B cell (primary cell): ENCODE measurements around the gene CEP85. TPM values are rescaled to one million over a fixed set of nuclear protein-coding genes. Genes with fewer than 3 reads are reported as not detected.

ENCODE experiments used
- ATAC-seq: fragments of 200-7000 bp; cut with Tn5 transposase; one replicate; pipeline ENCODE4 v1.10.0; 2021; ENCODE audit warnings: low read depth, mild to moderate bottlenecking, moderate number of reproducible peaks, moderate library complexity
- CTCF ChIA-PET: fragments of 350-600 bp; sonication (Branson Sonifier 250); formaldehyde crosslinking; loops from one replicate; lab custom pipeline; 2021; ENCODE audit warnings: antibody characterized with exemption, inconsistent platforms; lab: Charles Lee
- POLR2A ChIA-PET: fragments of 350-600 bp; sonication (Branson Sonifier 250); formaldehyde crosslinking; loops from one replicate; lab custom pipeline; 2021; ENCODE audit warnings: antibody characterized with exemption; lab: Charles Lee
- DNase-seq: peaks from one replicate; pipeline ENCODE4 v3.0.0; 2013
- H2AFZ ChIP-seq: 2 replicates; pipeline ENCODE4 v1.6.1; 2012; ENCODE audit warnings: mild to moderate bottlenecking, low read depth, low read length; ENCODE audit not compliant: insufficient read depth, poor library complexity, severe bottlenecking
- H3K27ac ChIP-seq, 2 donors: 1 replicate in 1 of 2; 2 replicates in 1 of 2; pipeline ENCODE4 v1.5.1; 2012 to 2013; ENCODE audit warnings: low read length in 2 of 2, mild to moderate bottlenecking in 2 of 2, moderate library complexity in 1 of 2
- H3K27me3 ChIP-seq, 4 experiments: fragments of 200-600 bp in 1 of 4; sonication (generic) in 1 of 4; replicated peaks in 1 of 4; 1 replicate in 2 of 4; 2 replicates in 2 of 4; pipeline versions ENCODE4 v1.6.1 to v1.7.0; 2013 to 2016; ENCODE audit warnings: low read length in 3 of 4, mild to moderate bottlenecking in 2 of 4, mixed read lengths in 1 of 4, moderate library complexity in 1 of 4; ENCODE audit not compliant: insufficient read depth in 4 of 4, control insufficient read depth in 3 of 4; ENCODE audit errors: control extremely low read depth in 1 of 4
- H3K36me3 ChIP-seq, 2 experiments: replicated peaks in 1 of 2; 1 replicate in 1 of 2; 2 replicates in 1 of 2; pipeline versions ENCODE4 v1.6.1 to v1.7.1; 2013; ENCODE audit warnings: low read length in 1 of 2; ENCODE audit not compliant: insufficient read depth in 2 of 2, control insufficient read depth in 1 of 2; ENCODE audit errors: control extremely low read depth in 1 of 2, extremely low read depth in 1 of 2
- H3K4me1 ChIP-seq, 2 donors: fragments of 200-600 bp in 1 of 2; sonication (generic) in 1 of 2; 1 replicate in 1 of 2; 2 replicates in 1 of 2; pipeline versions ENCODE4 v1.5.1 to v1.6.1; 2013 to 2017; ENCODE audit warnings: low read length in 2 of 2; ENCODE audit not compliant: control insufficient read depth in 2 of 2, insufficient read depth in 2 of 2
- H3K4me2 ChIP-seq: replicated peaks from 2 replicates; pipeline ENCODE3; 2012; ENCODE audit warnings: mild to moderate bottlenecking, low read depth, low read length; ENCODE audit not compliant: poor library complexity, severe bottlenecking
- H3K4me3 ChIP-seq, 5 experiments: fragments of 200-600 bp in 1 of 5; sonication (generic) in 1 of 5; 1 replicate in 3 of 5; 2 replicates in 2 of 5; pipeline versions ENCODE4 v1.5.1 to v1.7.0; 2011 to 2016; ENCODE audit warnings: low read length in 4 of 5, mild to moderate bottlenecking in 4 of 5, low read depth in 2 of 5, control low read depth in 1 of 5, moderate library complexity in 1 of 5; ENCODE audit not compliant: insufficient read depth in 1 of 5; ENCODE audit errors: control extremely low read depth in 1 of 5, extremely low read depth in 1 of 5
- H3K79me2 ChIP-seq: fragments of 200-600 bp; sonication (generic); one replicate; pipeline ENCODE4 v1.6.0; 2016; ENCODE audit warnings: low read length; ENCODE audit not compliant: control insufficient read depth, insufficient read depth
- H3K9ac ChIP-seq: fragments of 200-600 bp; sonication (generic); 2 replicates; pipeline ENCODE4 v1.6.1; 2017; ENCODE audit warnings: mild to moderate bottlenecking, low read length, moderate library complexity
- H3K9me3 ChIP-seq, 3 donors: one replicate each; pipeline versions ENCODE4 v1.6.1 to v1.7.1; 2013; ENCODE audit warnings: low read length in 2 of 3; ENCODE audit not compliant: control insufficient read depth in 2 of 3, insufficient read depth in 1 of 3; ENCODE audit errors: control extremely low read depth in 1 of 3
- H4K20me1 ChIP-seq: 2 replicates; pipeline ENCODE4 v1.6.0; 2012; ENCODE audit warnings: mild to moderate bottlenecking, low read length; ENCODE audit not compliant: insufficient read depth, control insufficient read depth, poor library complexity, severe bottlenecking
- H3K27ac Mint-ChIP-seq: one replicate; pipeline ENCODE4 v1.8.0; 2021; ENCODE audit warnings: mixed read lengths
- H3K27me3 Mint-ChIP-seq: one replicate; pipeline ENCODE4 v1.8.0; 2021; ENCODE audit warnings: mixed read lengths
- H3K4me1 Mint-ChIP-seq: one replicate; pipeline ENCODE4 v1.8.0; 2021; ENCODE audit warnings: mixed read lengths
- H3K4me3 Mint-ChIP-seq: one replicate; pipeline ENCODE4 v1.8.0; 2021; ENCODE audit warnings: mixed read lengths
- H3K9me3 Mint-ChIP-seq: one replicate; pipeline ENCODE4 v1.8.0; 2022; ENCODE audit warnings: mixed read lengths; ENCODE audit not compliant: insufficient read depth
- CTCF ChIP-seq: fragments of 200-600 bp; IDR thresholded peaks from one replicate; pipeline ENCODE4 v1.8.0; 2022; ENCODE audit warnings: antibody characterized with exemption, mild to moderate bottlenecking
- EZH2 ChIP-seq: IDR thresholded peaks from 2 replicates; pipeline ENCODE4 v1.6.1; 2012; ENCODE audit warnings: borderline replicate concordance, low read depth, mild to moderate bottlenecking, moderate library complexity, low read length; ENCODE audit not compliant: insufficient read depth, poor library complexity, severe bottlenecking
- WGBS: methylation state at CpG from one replicate; pipeline ENCODE4 v1.1.5; 2013; ENCODE audit warnings: missing lambda C conversion rate; ENCODE audit not compliant: insufficient coverage; 5-methylcytosine and 5-hydroxymethylcytosine counted together
- intact Hi-C: fragments of 100-400 bp; cut with micrococcal nuclease; formaldehyde crosslinking; loops from one replicate; pipeline ENCODE4 v1.10.0; 2022
- polyA plus RNA-seq: library from polyadenylated mRNA; depleted of rRNA; stranded (reverse); fragments of >200 nt; gene quantifications from 2 replicates; pipeline ENCODE4 v1.2.3, GENCODE V29; 2012
- total RNA-seq, 2 donors: library from RNA; stranded (reverse); fragments of 120-200 nt in 1 of 2; gene quantifications; 1 replicate in 1 of 2; 2 replicates in 1 of 2; pipeline versions ENCODE4 v1.2.3 to v1.2.4, GENCODE V29; 2013 to 2022

Gene CEP85
- total and polyA plus RNA-seq, 2 donors (not counting 1 experiment from before 2014, with no cell fraction given): 16.2 to 16.3 TPM

GRCh38 chr1:26257222-26257621, 23.2 kb downstream of the CEP85 start:
- Histone ChIP-seq H3K27ac (no peak overlapping the region), H3K9ac (no peak overlapping the region), H4K20me1 (no peaks in the 10 kb centered on the region), H3K4me1 (peaks cover 9 to 18% of the 10 kb centered on the region in 2 donors), H3K27me3 (no peaks in the 10 kb centered on the region), H2AFZ (no peak overlapping the region), H3K36me3 (peaks cover 0 to 25% of the 10 kb centered on the region in 2 experiments), H3K79me2 (peaks cover 6% of the 10 kb centered on the region), H3K4me3 (no peak overlapping the region), H3K4me2 (no peak overlapping the region), H3K9me3 (no peaks in the 10 kb centered on the region)
- Mint-ChIP-seq H3K4me3 (no peak overlapping the region), H3K9me3 (no peaks in the 10 kb centered on the region), H3K4me1 (peaks cover 25% of the 10 kb centered on the region), H3K27ac (no peak overlapping the region), H3K27me3 (no peaks in the 10 kb centered on the region)
- ATAC-seq (no peak), DNase-seq (no peak)
- intact Hi-C loops: no loop called here
- TF ChIP-seq EZH2 (no peak), CTCF (no peak)
- POLR2A ChIA-PET: no interaction called here
- CTCF ChIA-PET: interaction anchor here (0.6 to 1.0 kb wide), 3 partner anchors 13 to 68 kb away, joined by 3 read pairs; no protein-coding TSS in a partner anchor
- WGBS: 94% methylated on average over 1 of the region's 2 CpGs

DNA sequence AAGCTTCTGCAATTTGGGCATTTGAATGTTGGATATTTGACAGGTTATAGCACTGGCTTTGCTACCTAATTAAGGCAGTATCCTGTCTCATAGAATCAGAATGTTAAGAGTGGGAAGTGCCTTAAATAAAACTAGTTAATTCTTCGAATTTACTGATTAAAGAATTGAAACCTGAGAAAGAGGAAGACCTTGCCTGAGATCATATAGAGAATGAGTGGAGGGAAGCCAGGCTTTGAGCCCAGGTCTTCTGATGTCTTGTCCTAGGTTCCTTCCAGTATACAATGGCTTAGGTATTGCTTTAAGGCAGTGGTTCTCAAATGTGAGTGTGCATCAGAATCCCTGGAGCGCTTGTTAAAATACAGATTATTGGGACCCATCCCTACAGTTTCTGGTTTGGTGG, 25.0 kb downstream of the CEP85 start:
- no peak overlapping the region for H3K27ac ChIP-seq
- peaks cover 0 to 35% of the 10 kb centered on the region in 2 experiments for H3K36me3 ChIP-seq
- CTCF ChIA-PET: interaction anchor here (1.2 kb wide), 1 partner anchor 90 kb away, joined by 4 read pairs; the partner anchor contains the start of genes C1orf232 and ZNF593
- H3K79me2 ChIP-seq: peaks cover 6% of the 10 kb centered on the region
- H3K9me3 ChIP-seq: no peaks in the 10 kb centered on the region
- no peaks in the 10 kb centered on the region for H4K20me1 ChIP-seq
- no peak overlapping the region for H2AFZ ChIP-seq
- Mint-ChIP-seq H3K4me1 (peaks cover 25% of the 10 kb centered on the region), H3K9me3 (no peaks in the 10 kb centered on the region), H3K27ac (no peak overlapping the region), H3K27me3 (no peaks in the 10 kb centered on the region), H3K4me3 (no peak overlapping the region)
- no peak overlapping the region for H3K4me3 ChIP-seq
- WGBS: 0% methylated on average over 1 of the region's 2 CpGs
- H3K27me3 ChIP-seq: no peaks in the 10 kb centered on the region
- intact Hi-C loops: no loop called here
- H3K4me2 ChIP-seq: peak overlapping the region; percentile 3
- H3K4me1 ChIP-seq: peaks cover 9 to 18% of the 10 kb centered on the region in 2 donors
- DNase-seq (no peak), ATAC-seq (no peak)
- TF ChIP-seq EZH2: no peak
- TF ChIP-seq CTCF: no peak
- H3K9ac ChIP-seq: no peak overlapping the region
- POLR2A ChIA-PET: no interaction called here
